Stomach (tissue), 9 donors: ENCODE results near the gene NTRK3. TPM values are rescaled to one million over a fixed set of nuclear protein-coding genes. Genes with fewer than 3 reads are reported as not detected.

Experiments
- DNase-seq, 2 donors: peaks; one replicate each; pipeline versions ENCODE4 v3.0.0 to v3.0.0-alpha.2; 2013 to 2019
- H3K27ac ChIP-seq, 5 donors: fragments of 200-600 bp in 4 of 5; sonication (generic) in 4 of 5; one replicate each; pipeline ENCODE4 v1.5.1; 2013 to 2019; ENCODE audit warnings: mild to moderate bottlenecking in 1 of 5, moderate library complexity in 1 of 5
- H3K27me3 ChIP-seq, 3 donors: fragments of 200-600 bp; sonication (generic); one replicate each; pipeline ENCODE4 v1.5.1; 2017 to 2019; ENCODE audit warnings: mixed run types in 1 of 3
- H3K36me3 ChIP-seq, 4 donors: fragments of 200-600 bp; sonication (generic); 1 replicate in 3 of 4; 2 replicates in 1 of 4; pipeline ENCODE4 v1.5.1; 2016 to 2019
- H3K4me1 ChIP-seq, 4 donors: fragments of 200-600 bp; sonication (generic); one replicate each; pipeline ENCODE4 v1.5.1; 2016 to 2019
- H3K4me3 ChIP-seq, 4 donors: fragments of 200-600 bp; sonication (generic) in 3 of 4; one replicate each; pipeline ENCODE4 v1.5.1; 2016 to 2019; ENCODE audit warnings: mild to moderate bottlenecking in 1 of 4
- H3K9me3 ChIP-seq, 4 donors: fragments of 200-600 bp; sonication (generic); one replicate each; pipeline ENCODE4 v1.5.1; 2016 to 2019
- EP300 ChIP-seq: sonication (generic); formaldehyde crosslinking; IDR thresholded peaks from one replicate; pipeline ENCODE4 v1.6.1; 2017; ENCODE audit warnings: antibody characterized with exemption
- POLR2A ChIP-seq, 4 donors: fragments of 450-650 bp; IDR thresholded peaks; one replicate each; pipeline ENCODE4 v1.6.1; 2016; ENCODE audit warnings: antibody characterized with exemption in 4 of 4, control low read depth in 2 of 4, mild to moderate bottlenecking in 1 of 4, moderate library complexity in 1 of 4
- POLR2AphosphoS5 ChIP-seq, 3 donors: sonication (generic); formaldehyde crosslinking; IDR thresholded peaks; one replicate each; pipeline ENCODE4 v1.6.1; 2016; ENCODE audit warnings: antibody characterized with exemption in 3 of 3
- WGBS, 5 donors: extraction: QIAGEN DNeasy Blood & Tissue Kit in 3 of 5; methylation state at CpG; one replicate each; pipeline versions ENCODE4 v1.1.5 to v1.1.7; 2013 to 2018; 5-methylcytosine and 5-hydroxymethylcytosine counted together
- intact Hi-C: fragments of 100-400 bp; cut with DNase I; formaldehyde crosslinking; loops from one replicate; pipeline ENCODE4 v1.15.1; 2023; ENCODE audit warnings: low total_unique reads
- polyA plus RNA-seq, 3 donors: library from polyadenylated mRNA; stranded (reverse); fragments of 200-250 nt; gene quantifications; one replicate each; pipeline ENCODE4 v1.2.3, GENCODE V29; 2013
- total RNA-seq, 5 donors: library from RNA; depleted of rRNA; stranded (reverse); fragments of >200 nt; gene quantifications; one replicate each; pipeline versions ENCODE4 v1.1.0 to v1.2.3, GENCODE V29; 2014 to 2016
- TF ChIP-seq, protein P1 (sequence below), 7 experiments: fragments of 450-650 bp in 4 of 7; fragments of 200-600 bp in 3 of 7; sonication (generic) in 3 of 7; IDR thresholded peaks; one replicate each; pipeline ENCODE4 v1.5.1; 2016 to 2019; ENCODE audit warnings: antibody characterized with exemption in 7 of 7, control low read depth in 2 of 7, mild to moderate bottlenecking in 1 of 7
- donor health status: healthy with polysubstance abuse.
- donor health status: Bipolar disorder and iron deficiency.
- donor health status: healthy.

Gene NTRK3
- total and polyA plus RNA-seq, 8 donors, result under 0.01 to 18.2 (median 1.0) TPM; not detected in 1

DNA sequence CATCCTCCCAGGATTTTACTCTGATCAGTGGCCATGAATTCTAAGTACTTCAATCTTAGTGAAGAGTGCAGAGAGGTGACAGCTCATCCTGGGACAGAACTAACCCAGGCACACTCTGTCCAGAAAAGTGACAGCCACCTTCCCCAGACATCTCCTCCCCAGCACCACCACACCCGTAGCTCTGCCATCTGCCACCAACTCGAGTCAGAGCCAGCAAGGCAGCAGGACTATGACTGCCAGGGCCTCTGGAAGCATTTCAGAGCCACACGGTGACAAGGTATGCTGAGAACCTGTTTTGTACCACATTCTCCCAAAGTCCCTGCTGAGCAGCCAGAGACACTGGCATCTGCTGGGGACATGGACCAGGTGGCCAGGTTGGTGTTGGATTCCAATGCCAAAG, 71.0 kb downstream of the NTRK3 start:
- Histone ChIP-seq H3K4me3 (no peak overlapping the region), H3K9me3 (no peaks in the 10 kb centered on the region), H3K4me1 (no peaks in the 10 kb centered on the region), H3K27me3 (peaks cover 0 to 9% (median 0%) of the 10 kb centered on the region in 3 donors), H3K36me3 (no peaks in the 10 kb centered on the region), H3K27ac (no peak overlapping the region)
- no peak for DNase-seq
- intact Hi-C loops, result no loop called here
- TF ChIP-seq EP300, result no peak
- TF ChIP-seq POLR2AphosphoS5 (IDR thresholded peaks at IDR 0.05), result no peak
- TF ChIP-seq POLR2A (IDR thresholded peaks at IDR 0.05), result no peak
- TF ChIP-seq, protein P1, sequence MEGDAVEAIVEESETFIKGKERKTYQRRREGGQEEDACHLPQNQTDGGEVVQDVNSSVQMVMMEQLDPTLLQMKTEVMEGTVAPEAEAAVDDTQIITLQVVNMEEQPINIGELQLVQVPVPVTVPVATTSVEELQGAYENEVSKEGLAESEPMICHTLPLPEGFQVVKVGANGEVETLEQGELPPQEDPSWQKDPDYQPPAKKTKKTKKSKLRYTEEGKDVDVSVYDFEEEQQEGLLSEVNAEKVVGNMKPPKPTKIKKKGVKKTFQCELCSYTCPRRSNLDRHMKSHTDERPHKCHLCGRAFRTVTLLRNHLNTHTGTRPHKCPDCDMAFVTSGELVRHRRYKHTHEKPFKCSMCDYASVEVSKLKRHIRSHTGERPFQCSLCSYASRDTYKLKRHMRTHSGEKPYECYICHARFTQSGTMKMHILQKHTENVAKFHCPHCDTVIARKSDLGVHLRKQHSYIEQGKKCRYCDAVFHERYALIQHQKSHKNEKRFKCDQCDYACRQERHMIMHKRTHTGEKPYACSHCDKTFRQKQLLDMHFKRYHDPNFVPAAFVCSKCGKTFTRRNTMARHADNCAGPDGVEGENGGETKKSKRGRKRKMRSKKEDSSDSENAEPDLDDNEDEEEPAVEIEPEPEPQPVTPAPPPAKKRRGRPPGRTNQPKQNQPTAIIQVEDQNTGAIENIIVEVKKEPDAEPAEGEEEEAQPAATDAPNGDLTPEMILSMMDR (IDR thresholded peaks at IDR 0.05), result no peak
- WGBS, 5 donors, result 66 to 100% (median 73%) methylated on average over 1 to 3 of the region's 3 CpGs

DNA sequence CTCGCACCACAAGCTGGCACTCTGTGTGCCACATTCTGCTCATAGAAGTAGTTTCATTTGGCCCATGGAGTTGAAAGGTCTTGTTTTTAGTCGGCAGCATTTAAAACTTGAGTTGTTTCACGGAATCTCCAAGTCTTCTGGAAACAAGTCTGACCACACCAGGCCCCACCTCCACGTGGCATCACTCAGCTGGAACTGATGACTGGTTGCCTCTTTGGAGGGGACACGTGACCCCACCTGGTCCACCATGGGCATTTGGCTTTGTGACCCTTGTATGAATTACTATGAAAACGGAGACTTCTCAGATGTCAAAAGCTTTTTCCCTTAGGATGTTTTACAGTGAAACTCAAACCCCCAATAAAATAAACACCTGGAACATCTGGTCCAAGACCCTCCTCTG, 74.9 kb downstream of the NTRK3 start:
- no peaks in the 10 kb centered on the region for H3K9me3 ChIP-seq
- no peak overlapping the region for H3K27ac ChIP-seq
- no peaks in the 10 kb centered on the region for H3K4me1 ChIP-seq
- 60 to 81% (median 74%) methylated on average over 6 of the region's 6 CpGs for WGBS, 5 donors
- intact Hi-C loops, result no loop called here
- peaks cover 0 to 9% (median 0%) of the 10 kb centered on the region in 3 donors for H3K27me3 ChIP-seq
- no peak overlapping the region for H3K4me3 ChIP-seq
- DNase-seq, result no peak
- TF ChIP-seq POLR2A (IDR thresholded peaks at IDR 0.05) (no peak), EP300 (no peak), POLR2AphosphoS5 (IDR thresholded peaks at IDR 0.05) (no peak)
- TF ChIP-seq, protein P1 (IDR thresholded peaks at IDR 0.05), result no peak
- no peaks in the 10 kb centered on the region for H3K36me3 ChIP-seq

DNA sequence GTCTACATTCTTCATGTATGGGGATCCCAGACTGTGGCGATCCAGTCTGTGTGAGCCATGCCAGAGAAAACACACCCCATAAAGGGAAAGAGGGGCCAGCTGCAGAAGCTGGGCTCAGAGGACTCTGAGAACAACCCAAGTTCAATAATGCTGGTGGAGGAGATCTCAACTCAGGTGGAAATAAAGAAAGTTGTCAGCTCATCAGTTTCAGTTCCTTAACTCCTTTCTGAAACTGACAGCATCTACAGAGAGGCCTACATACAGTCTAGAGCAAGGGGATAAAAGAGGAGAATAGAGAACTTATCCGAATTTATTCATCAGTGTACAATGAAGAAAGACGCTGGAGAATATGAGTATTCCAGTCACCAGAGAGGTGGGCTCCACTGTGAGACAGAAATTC, 77.0 kb downstream of the NTRK3 start:
- 84 to 91% (median 90%) methylated on average over 3 of the region's 3 CpGs for WGBS, 5 donors
- intact Hi-C loops, result no loop called here
- Histone ChIP-seq H3K4me3 (no peak overlapping the region), H3K9me3 (no peaks in the 10 kb centered on the region), H3K27me3 (peaks cover 0 to 9% (median 0%) of the 10 kb centered on the region in 3 donors), H3K36me3 (no peaks in the 10 kb centered on the region), H3K4me1 (no peaks in the 10 kb centered on the region), H3K27ac (no peak overlapping the region)
- TF ChIP-seq, protein P1 (IDR thresholded peaks at IDR 0.05), result no peak
- TF ChIP-seq POLR2AphosphoS5 (IDR thresholded peaks at IDR 0.05) (no peak), EP300 (no peak), POLR2A (IDR thresholded peaks at IDR 0.05) (no peak)
- no peak for DNase-seq

DNA sequence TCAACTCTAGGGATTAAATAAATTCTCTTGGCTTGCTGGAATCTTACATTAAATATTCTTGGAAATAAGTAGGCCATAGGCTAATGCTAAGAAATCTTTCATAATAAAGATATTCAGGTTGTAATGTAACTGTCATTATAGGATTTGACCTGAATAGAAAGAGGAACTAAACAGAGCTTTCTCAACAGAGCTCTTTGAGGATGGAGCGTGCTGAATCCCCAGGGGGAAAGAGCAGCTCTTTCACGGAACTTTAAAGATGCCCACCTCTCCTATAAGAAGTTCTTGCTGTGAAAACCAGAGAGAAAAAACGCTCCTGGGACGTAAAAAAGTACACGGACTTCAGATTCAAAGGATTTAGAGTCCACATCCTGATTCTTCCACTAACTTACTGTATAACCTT, 77.9 kb downstream of the NTRK3 start:
- WGBS, 5 donors, result 62 to 82% (median 63%) methylated on average over 5 of the region's 5 CpGs
- H3K36me3 ChIP-seq, result no peaks in the 10 kb centered on the region
- intact Hi-C loops, result no loop called here
- no peaks in the 10 kb centered on the region for H3K9me3 ChIP-seq
- H3K4me1 ChIP-seq, result no peaks in the 10 kb centered on the region
- peaks cover 0 to 7% (median 0%) of the 10 kb centered on the region in 3 donors for H3K27me3 ChIP-seq
- no peak overlapping the region for H3K4me3 ChIP-seq
- TF ChIP-seq, protein P1 (IDR thresholded peaks at IDR 0.05), result no peak
- TF ChIP-seq EP300, result no peak
- TF ChIP-seq POLR2AphosphoS5 (IDR thresholded peaks at IDR 0.05), result no peak
- TF ChIP-seq POLR2A (IDR thresholded peaks at IDR 0.05), result no peak
- no peak overlapping the region for H3K27ac ChIP-seq
- no peak for DNase-seq
